PC-3 (cell line): ENCODE data around the gene OR7A10. TPM values are rescaled to one million over a fixed set of nuclear protein-coding genes. Genes with fewer than 3 reads are reported as not detected.

Source experiments
- ATAC-seq: fragments of 200-7000 bp; cut with Tn5 transposase; 2 replicates; pipeline ENCODE4 v1.9.1; 2020; ENCODE audit warnings: mild to moderate bottlenecking, moderate library complexity
- BruUV-seq: library from RNA; stranded (reverse); fragments of 400-500 nt; replicated peaks from 2 replicates; lab custom pipeline; 2021; lab: Mats Ljungman, UMichigan
- CTCF ChIA-PET: fragments of 300-600 bp; sonication (Branson Sonifier 250); formaldehyde crosslinking; loops from one replicate; lab custom pipeline; 2022; ENCODE audit warnings: antibody characterized with exemption; lab: Charles Lee
- POLR2A ChIA-PET: fragments of 300-600 bp; sonication (Branson Sonifier 250); formaldehyde crosslinking; loops from one replicate; lab custom pipeline; 2022; ENCODE audit warnings: antibody characterized with exemption; ENCODE audit not compliant: unreplicated experiment; lab: Charles Lee
- DNase-seq: peaks from one replicate; pipeline ENCODE4 v3.0.0-alpha.2; 2015
- H2AFZ ChIP-seq: fragments of 300-600 bp; sonication (generic); 2 replicates; pipeline ENCODE4 v1.6.0; 2016; ENCODE audit warnings: antibody characterized with exemption, low read length
- H3F3A ChIP-seq: fragments of 300-600 bp; sonication (generic); one replicate; pipeline ENCODE4 v1.6.0; 2017; ENCODE audit warnings: antibody characterized with exemption, low read length, control low read depth, mild to moderate bottlenecking; ENCODE audit not compliant: unreplicated experiment
- H3K27ac ChIP-seq: fragments of 300-600 bp; sonication (generic); 2 replicates; pipeline ENCODE4 v1.5.1; 2016; ENCODE audit warnings: mild to moderate bottlenecking, low read length
- H3K27me3 ChIP-seq: fragments of 300-600 bp; sonication (generic); 2 replicates; pipeline ENCODE4 v1.6.1; 2016; ENCODE audit warnings: low read length, mixed read lengths
- H3K36me3 ChIP-seq: fragments of 300-600 bp; sonication (generic); 2 replicates; pipeline ENCODE4 v1.6.1; 2016; ENCODE audit warnings: low read depth, mixed run types, low read length, mixed read lengths
- H3K4me1 ChIP-seq: fragments of 300-600 bp; sonication (generic); 2 replicates; pipeline ENCODE4 v1.5.1; 2016; ENCODE audit warnings: low read length; ENCODE audit not compliant: insufficient read depth
- H3K4me2 ChIP-seq: fragments of 300-600 bp; sonication (generic); 2 replicates; pipeline ENCODE4 v1.6.0; 2016; ENCODE audit warnings: low read length
- H3K4me3 ChIP-seq: fragments of 300-600 bp; sonication (generic); 2 replicates; pipeline ENCODE4 v1.5.1; 2016; ENCODE audit warnings: mild to moderate bottlenecking, low read length, mixed read lengths
- H3K79me2 ChIP-seq: fragments of 300-600 bp; sonication (generic); 2 replicates; pipeline ENCODE4 v1.6.1; 2017; ENCODE audit warnings: low read length, mixed read lengths
- H3K9ac ChIP-seq: fragments of 300-600 bp; sonication (generic); 2 replicates; pipeline ENCODE4 v1.6.0; 2016; ENCODE audit warnings: mild to moderate bottlenecking, low read length
- H3K9me2 ChIP-seq: fragments of 300-600 bp; sonication (generic); replicated peaks from 2 replicates; pipeline ENCODE4 v1.6.1; 2016; ENCODE audit warnings: mixed run types, low read length, mixed read lengths
- H3K9me3 ChIP-seq: fragments of 300-600 bp; sonication (generic); 2 replicates; pipeline ENCODE4 v1.6.1; 2016; ENCODE audit warnings: low read length, mixed read lengths
- H4K20me1 ChIP-seq: fragments of 300-600 bp; sonication (generic); 2 replicates; pipeline ENCODE4 v1.6.1; 2016; ENCODE audit warnings: low read length, mixed read lengths
- EZH2 ChIP-seq: fragments of 300-600 bp; sonication (generic); IDR thresholded peaks from one replicate; pipeline ENCODE4 v1.6.1; 2017; ENCODE audit warnings: antibody characterized with exemption, mild to moderate bottlenecking, low read length; ENCODE audit not compliant: unreplicated experiment
- EZH2phosphoT487 ChIP-seq: fragments of 300-600 bp; sonication (generic); IDR thresholded peaks from 2 replicates; pipeline ENCODE4 v1.6.1; 2018; ENCODE audit warnings: mild to moderate bottlenecking, antibody characterized with exemption, low read length, borderline replicate concordance
- intact Hi-C: fragments of 100-400 bp; cut with micrococcal nuclease; formaldehyde crosslinking; loops from 2 replicates; pipeline ENCODE4 v1.9.0; 2023
- total RNA-seq: library from RNA; depleted of rRNA; stranded (reverse); fragments of >200 nt; gene quantifications from 2 replicates; pipeline ENCODE4 v1.2.3, GENCODE V29; 2014
- TF ChIP-seq, protein P1 (sequence below): fragments of 300-600 bp; sonication (generic); conservative IDR thresholded peaks from 2 replicates; pipeline ENCODE4 v1.5.1; 2017; ENCODE audit warnings: antibody characterized with exemption, low read depth, mild to moderate bottlenecking, low read length

The OR7A10 gene
- total RNA-seq, 1 experiment from 2014 or later, result not detected

DNA sequence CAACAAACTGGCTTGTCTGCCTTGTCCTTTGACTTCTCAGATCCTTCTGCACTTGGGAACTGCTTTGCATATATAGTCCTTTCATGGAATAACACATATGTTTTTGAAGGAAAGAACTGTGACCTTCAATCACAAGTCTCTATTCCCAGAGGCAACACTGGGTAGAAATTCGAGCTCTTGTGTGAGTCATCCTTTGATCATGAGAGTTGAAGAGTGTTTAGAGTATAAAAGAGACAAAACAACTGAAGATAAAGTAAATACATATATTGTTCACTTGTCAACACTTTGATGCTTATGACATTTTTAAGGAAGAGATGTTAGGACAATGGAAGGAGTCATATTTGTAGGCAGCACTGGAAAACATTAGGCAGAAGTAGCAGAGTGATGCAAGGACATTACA is 8.5 kb downstream of the OR7A10 start:
- no peaks in the 10 kb centered on the region for H3K9me2 ChIP-seq
- no peaks in the 10 kb centered on the region for H3K36me3 ChIP-seq
- H3K79me2 ChIP-seq, result no peaks in the 10 kb centered on the region
- no peak overlapping the region for H3K27ac ChIP-seq
- ChIA-PET CTCF (no interaction called here), POLR2A (no interaction called here)
- H4K20me1 ChIP-seq, result no peaks in the 10 kb centered on the region
- no peak for ATAC-seq
- TF ChIP-seq, protein P1, sequence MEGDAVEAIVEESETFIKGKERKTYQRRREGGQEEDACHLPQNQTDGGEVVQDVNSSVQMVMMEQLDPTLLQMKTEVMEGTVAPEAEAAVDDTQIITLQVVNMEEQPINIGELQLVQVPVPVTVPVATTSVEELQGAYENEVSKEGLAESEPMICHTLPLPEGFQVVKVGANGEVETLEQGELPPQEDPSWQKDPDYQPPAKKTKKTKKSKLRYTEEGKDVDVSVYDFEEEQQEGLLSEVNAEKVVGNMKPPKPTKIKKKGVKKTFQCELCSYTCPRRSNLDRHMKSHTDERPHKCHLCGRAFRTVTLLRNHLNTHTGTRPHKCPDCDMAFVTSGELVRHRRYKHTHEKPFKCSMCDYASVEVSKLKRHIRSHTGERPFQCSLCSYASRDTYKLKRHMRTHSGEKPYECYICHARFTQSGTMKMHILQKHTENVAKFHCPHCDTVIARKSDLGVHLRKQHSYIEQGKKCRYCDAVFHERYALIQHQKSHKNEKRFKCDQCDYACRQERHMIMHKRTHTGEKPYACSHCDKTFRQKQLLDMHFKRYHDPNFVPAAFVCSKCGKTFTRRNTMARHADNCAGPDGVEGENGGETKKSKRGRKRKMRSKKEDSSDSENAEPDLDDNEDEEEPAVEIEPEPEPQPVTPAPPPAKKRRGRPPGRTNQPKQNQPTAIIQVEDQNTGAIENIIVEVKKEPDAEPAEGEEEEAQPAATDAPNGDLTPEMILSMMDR, result no peak
- TF ChIP-seq EZH2 (no peak), EZH2phosphoT487 (no peak)
- H3K9ac ChIP-seq, result no peak overlapping the region
- H3F3A ChIP-seq, result no peaks in the 10 kb centered on the region
- H3K9me3 ChIP-seq, result no peaks in the 10 kb centered on the region
- peak; percentile 36 for DNase-seq
- peaks cover 47% of the 10 kb centered on the region for H3K27me3 ChIP-seq
- no peaks in the 10 kb centered on the region for H3K4me1 ChIP-seq
- H3K4me2 ChIP-seq, result no peak overlapping the region
- H2AFZ ChIP-seq, result no peak overlapping the region
- H3K4me3 ChIP-seq, result no peak overlapping the region
- intact Hi-C loops, result no loop called here
- BruUV-seq, result no TSS peak

DNA sequence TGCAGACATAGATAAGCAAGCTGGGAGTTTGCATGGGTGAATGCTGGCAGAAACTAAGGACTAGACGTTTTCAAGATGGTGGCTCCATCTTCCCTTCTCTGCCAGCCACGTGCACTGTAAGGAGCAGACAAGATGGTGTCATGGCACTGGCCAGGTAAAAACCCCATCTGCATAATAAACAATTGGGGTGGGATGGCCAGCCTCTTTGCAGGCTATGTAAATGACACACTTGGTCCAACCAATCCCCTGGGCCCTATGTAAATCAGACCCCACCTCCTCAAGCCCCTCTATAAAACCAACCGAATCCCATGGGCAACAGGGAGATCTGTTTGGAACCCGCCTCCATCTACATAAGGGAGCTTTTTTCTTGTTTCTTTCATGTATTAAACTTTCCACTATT is 11.3 kb downstream of the OR7A10 start:
- H3K79me2 ChIP-seq, result no peaks in the 10 kb centered on the region
- H3K9me2 ChIP-seq, result no peaks in the 10 kb centered on the region
- no peak overlapping the region for H3K9ac ChIP-seq
- no TSS peak for BruUV-seq
- H3K9me3 ChIP-seq, result no peaks in the 10 kb centered on the region
- DNase-seq, result no peak
- TF ChIP-seq EZH2 (no peak), EZH2phosphoT487 (no peak)
- TF ChIP-seq, protein P1, result no peak
- peaks cover 42% of the 10 kb centered on the region for H3K27me3 ChIP-seq
- H3K4me2 ChIP-seq, result no peak overlapping the region
- H3K4me3 ChIP-seq, result no peak overlapping the region
- POLR2A ChIA-PET, result no interaction called here
- H3F3A ChIP-seq, result no peaks in the 10 kb centered on the region
- no peaks in the 10 kb centered on the region for H4K20me1 ChIP-seq
- intact Hi-C loops, result no loop called here
- no peaks in the 10 kb centered on the region for H3K36me3 ChIP-seq
- no peaks in the 10 kb centered on the region for H3K4me1 ChIP-seq
- CTCF ChIA-PET, result no interaction called here
- no peak overlapping the region for H3K27ac ChIP-seq
- no peak overlapping the region for H2AFZ ChIP-seq
- ATAC-seq, result no peak

DNA sequence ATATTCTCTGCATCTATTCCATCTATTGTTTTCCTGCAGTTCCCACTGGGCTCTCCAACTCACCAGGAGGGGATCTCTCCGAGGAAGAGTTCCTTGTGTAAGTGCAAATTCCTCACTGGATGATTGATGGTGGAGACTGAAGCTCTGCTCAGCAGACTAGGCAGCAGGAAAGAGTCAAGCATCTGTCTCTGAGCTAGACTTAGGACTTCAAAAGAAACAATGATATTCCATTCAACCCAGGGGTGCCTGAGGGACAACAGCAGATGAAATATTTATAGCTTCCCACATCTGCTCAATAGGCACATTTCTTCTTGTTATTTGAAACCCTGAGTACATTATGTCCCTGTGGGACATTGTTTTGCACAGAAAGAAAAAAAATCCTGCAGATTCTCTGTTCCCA is 13.7 kb downstream of the OR7A10 start, which contains the start of the genes OR7A5 and OR7C1:
Gene OR7A5, minus strand, starts transcription at position 175 of the 400 bp plus-strand sequence. CDS start 6,944 bp downstream, outside the sequence.
Gene OR7C1, minus strand, starts transcription at position 175 of the 400 bp plus-strand sequence. CDS start 35,049 bp downstream, outside the sequence.
- BruUV-seq, result no TSS peak
- CTCF ChIA-PET, result no interaction called here
- ATAC-seq, result no peak

More for the DNA sequence above, 13.7 kb downstream of the OR7A10 start, which contains the start of the genes OR7A5 and OR7C1:
- TF ChIP-seq, protein P1, result no peak
- no peak for TF ChIP-seq EZH2
- TF ChIP-seq EZH2phosphoT487, result no peak
- intact Hi-C loops, result no loop called here
- H3K4me3 ChIP-seq, result no peak within 1 kb of the TSS
- no peaks in the 10 kb centered on the region for H3K9me3 ChIP-seq
- no peak within 1 kb of the TSS for H3K9ac ChIP-seq
- POLR2A ChIA-PET, result no interaction called here
- no peak within 1 kb of the TSS for H2AFZ ChIP-seq
- H3K27ac ChIP-seq, result no peak within 1 kb of the TSS
- H3K36me3 ChIP-seq, result no peaks in the 10 kb centered on the region
- H4K20me1 ChIP-seq, result no peaks in the 10 kb centered on the region
- no peak within 1 kb of the TSS for H3K4me2 ChIP-seq
- H3K4me1 ChIP-seq, result no peaks in the 10 kb centered on the region
- no peaks in the 10 kb centered on the region for H3K79me2 ChIP-seq
- no peaks in the 10 kb centered on the region for H3K9me2 ChIP-seq
- no peaks in the 10 kb centered on the region for H3F3A ChIP-seq
- DNase-seq, result no peak
- peaks cover 48% of the 10 kb centered on the region for H3K27me3 ChIP-seq
